Keratinocyte (primary cell): ENCODE data around the gene KIF3A. TPM values are rescaled to one million over a fixed set of nuclear protein-coding genes. Genes with fewer than 3 reads are reported as not detected.

Source experiments
- DNase-seq: peaks from one replicate; pipeline ENCODE4 v3.0.0-alpha.2; 2011; ENCODE audit warnings: low read depth, missing footprints, low spot score
- FAIRE-seq: peaks from 2 replicates; lab custom pipeline; 2011; peaks lifted over from hg19 to GRCh38; lab: Jason Lieb, UNC
- H2AFZ ChIP-seq: 2 replicates; pipeline ENCODE4 v1.6.0; 2012; ENCODE audit warnings: low read length, control low read depth, inconsistent platforms; ENCODE audit not compliant: control insufficient read depth
- H3K27ac ChIP-seq: 2 replicates; pipeline ENCODE4 v1.5.1; 2011; ENCODE audit warnings: low read length; ENCODE audit not compliant: control insufficient read depth, insufficient read depth
- H3K27me3 ChIP-seq: 3 replicates; pipeline ENCODE4 v1.6.0; 2011; ENCODE audit warnings: low read length; ENCODE audit not compliant: control insufficient read depth, insufficient read depth; ENCODE audit errors: extremely low read depth
- H3K36me3 ChIP-seq, 2 experiments: 2 replicates in 1 of 2; 3 replicates in 1 of 2; pipeline ENCODE4 v1.5.1; 2011; ENCODE audit warnings: low read length in 2 of 2, mild to moderate bottlenecking in 1 of 2; ENCODE audit not compliant: control insufficient read depth in 2 of 2, insufficient read depth in 2 of 2; ENCODE audit errors: extremely low read depth in 1 of 2
- H3K4me1 ChIP-seq: 3 replicates; pipeline ENCODE4 v1.5.1; 2011; ENCODE audit warnings: low read length; ENCODE audit not compliant: control insufficient read depth, insufficient read depth; ENCODE audit errors: extremely low read depth
- H3K4me2 ChIP-seq: 3 replicates; pipeline ENCODE4 v1.6.0; 2011; ENCODE audit warnings: low read depth, low read length; ENCODE audit not compliant: control insufficient read depth, insufficient read depth; ENCODE audit errors: extremely low read depth
- H3K4me3 ChIP-seq, 3 experiments: fragments of 200-600 bp in 1 of 3; sonication (generic) in 1 of 3; 2 replicates in 2 of 3; 3 replicates in 1 of 3; pipeline ENCODE4 v1.5.1; 2011 to 2016; ENCODE audit warnings: low read length in 3 of 3, mild to moderate bottlenecking in 3 of 3, control low read depth in 2 of 3, inconsistent platforms in 1 of 3, low read depth in 1 of 3, mixed read lengths in 1 of 3, mixed run types in 1 of 3, moderate library complexity in 1 of 3; ENCODE audit not compliant: control insufficient read depth in 2 of 3, insufficient read depth in 2 of 3; ENCODE audit errors: extremely low read depth in 1 of 3
- H3K79me2 ChIP-seq: 2 replicates; pipeline ENCODE4 v1.6.0; 2012; ENCODE audit warnings: low read length; ENCODE audit not compliant: control insufficient read depth, insufficient read depth
- H3K9ac ChIP-seq: 3 replicates; pipeline ENCODE4 v1.6.0; 2011; ENCODE audit warnings: low read length; ENCODE audit not compliant: control insufficient read depth, insufficient read depth; ENCODE audit errors: extremely low read depth
- H3K9me1 ChIP-seq: 3 replicates; pipeline ENCODE4 v1.6.0; 2011; ENCODE audit warnings: low read length; ENCODE audit not compliant: control insufficient read depth, insufficient read depth; ENCODE audit errors: extremely low read depth
- H3K9me3 ChIP-seq: 2 replicates; pipeline ENCODE4 v1.5.1; 2012; ENCODE audit warnings: low read depth, low read length; ENCODE audit not compliant: control insufficient read depth
- H4K20me1 ChIP-seq: 3 replicates; pipeline ENCODE4 v1.6.0; 2011; ENCODE audit warnings: low read length; ENCODE audit not compliant: control insufficient read depth, insufficient read depth; ENCODE audit errors: extremely low read depth
- EZH2 ChIP-seq: IDR thresholded peaks from one replicate; pipeline ENCODE4 v1.6.1; 2012; ENCODE audit warnings: inconsistent platforms, mild to moderate bottlenecking, low read length, moderate library complexity
- dilution Hi-C: fragments of 300-500 bp; cut with MboI; formaldehyde crosslinking; loops from one replicate; pipeline ENCODE4 v1.7.0; 2020; ENCODE audit warnings: low sequenced_read_pairs; ENCODE audit not compliant: extremely low pct_ligation_motif_present
- polyA plus RNA-seq, 5 experiments: library from polyadenylated mRNA; depleted of rRNA in 3 of 5; stranded (reverse) in 3 of 5; stranded (forward) in 1 of 5; unstranded in 1 of 5; fragments of >200 nt; gene quantifications; 1 replicate in 1 of 5; 2 replicates in 3 of 5; 3 replicates in 1 of 5; pipeline versions ENCODE4 v1.2.1 to v1.2.3, GENCODE V29; 2011 to 2012; ENCODE audit warnings: missing spikeins in 2 of 5, low read depth in 1 of 5, low replicate concordance in 1 of 5
- TF ChIP-seq, protein P1 (sequence below), 3 experiments: IDR thresholded peaks in 1 of 3; conservative IDR thresholded peaks in 1 of 3; optimal IDR thresholded peaks in 1 of 3; 2 replicates in 2 of 3; 3 replicates in 1 of 3; pipeline versions ENCODE3 to v1.5.1; 2011; ENCODE audit warnings: low read length in 3 of 3, mild to moderate bottlenecking in 3 of 3, moderate library complexity in 2 of 3, control low read depth in 1 of 3, inconsistent platforms in 1 of 3; ENCODE audit not compliant: insufficient read depth in 2 of 3; ENCODE audit errors: extremely low read depth in 1 of 3

KIF3A gene
- polyA plus RNA-seq, 1 donor (not counting 4 experiments of a cell fraction or from before 2014, with no cell fraction given) = 15.4 TPM

GRCh38 chr5:132766020-132766805 lies 28.9 kb upstream of the KIF3A start:
- Histone ChIP-seq H3K9me1 (no peaks in the 10 kb centered on the region), H3K9ac (no peak overlapping the region), H3K27me3 (no peaks in the 10 kb centered on the region), H3K4me2 (no peak overlapping the region), H4K20me1 (no peaks in the 10 kb centered on the region), H3K79me2 (peaks cover 24% of the 10 kb centered on the region), H3K27ac (no peak overlapping the region), H3K4me1 (no peaks in the 10 kb centered on the region), H3K36me3 (peaks cover 19 to 20% of the 10 kb centered on the region in 2 experiments), H3K9me3 (no peaks in the 10 kb centered on the region), H2AFZ (no peak overlapping the region), H3K4me3 (no peak overlapping the region)
- no peak for FAIRE-seq
- TF ChIP-seq, protein P1, sequence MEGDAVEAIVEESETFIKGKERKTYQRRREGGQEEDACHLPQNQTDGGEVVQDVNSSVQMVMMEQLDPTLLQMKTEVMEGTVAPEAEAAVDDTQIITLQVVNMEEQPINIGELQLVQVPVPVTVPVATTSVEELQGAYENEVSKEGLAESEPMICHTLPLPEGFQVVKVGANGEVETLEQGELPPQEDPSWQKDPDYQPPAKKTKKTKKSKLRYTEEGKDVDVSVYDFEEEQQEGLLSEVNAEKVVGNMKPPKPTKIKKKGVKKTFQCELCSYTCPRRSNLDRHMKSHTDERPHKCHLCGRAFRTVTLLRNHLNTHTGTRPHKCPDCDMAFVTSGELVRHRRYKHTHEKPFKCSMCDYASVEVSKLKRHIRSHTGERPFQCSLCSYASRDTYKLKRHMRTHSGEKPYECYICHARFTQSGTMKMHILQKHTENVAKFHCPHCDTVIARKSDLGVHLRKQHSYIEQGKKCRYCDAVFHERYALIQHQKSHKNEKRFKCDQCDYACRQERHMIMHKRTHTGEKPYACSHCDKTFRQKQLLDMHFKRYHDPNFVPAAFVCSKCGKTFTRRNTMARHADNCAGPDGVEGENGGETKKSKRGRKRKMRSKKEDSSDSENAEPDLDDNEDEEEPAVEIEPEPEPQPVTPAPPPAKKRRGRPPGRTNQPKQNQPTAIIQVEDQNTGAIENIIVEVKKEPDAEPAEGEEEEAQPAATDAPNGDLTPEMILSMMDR (optimal IDR thresholded peaks at IDR 0.05 in 1 of 3, IDR thresholded peaks at IDR 0.05 in 1 of 3, conservative IDR thresholded peaks at IDR 0.05 in 1 of 3; ENCODE audit: extremely low read depth in 1 of 3, insufficient read depth in 2 of 3, low read length in 3 of 3) = no peak
- TF ChIP-seq EZH2 = no peak
- dilution Hi-C loops = no loop called here
- DNase-seq = no peak

- no peak overlapping the region for H3K4me2 ChIP-seq
- H3K79me2 ChIP-seq = peaks cover 22% of the 10 kb centered on the region
- DNase-seq (no peak), FAIRE-seq (no peak)
- H3K9me3 ChIP-seq = no peaks in the 10 kb centered on the region
- no peaks in the 10 kb centered on the region for H3K27me3 ChIP-seq
- no peaks in the 10 kb centered on the region for H3K4me1 ChIP-seq
- no peak overlapping the region for H3K4me3 ChIP-seq
- no peak for TF ChIP-seq EZH2
- TF ChIP-seq, protein P1 (optimal IDR thresholded peaks at IDR 0.05 in 1 of 3, IDR thresholded peaks at IDR 0.05 in 1 of 3, conservative IDR thresholded peaks at IDR 0.05 in 1 of 3; ENCODE audit: extremely low read depth in 1 of 3, insufficient read depth in 2 of 3, low read length in 3 of 3) = no peak
- no peak overlapping the region for H3K9ac ChIP-seq
- peaks cover 23 to 24% of the 10 kb centered on the region in 2 experiments for H3K36me3 ChIP-seq
- no peaks in the 10 kb centered on the region for H3K9me1 ChIP-seq
- H4K20me1 ChIP-seq = no peaks in the 10 kb centered on the region
- dilution Hi-C loops = no loop called here
- no peak overlapping the region for H3K27ac ChIP-seq
- H2AFZ ChIP-seq = no peak overlapping the region
These were observed 28.1 kb upstream of the KIF3A start for GRCh38 chr5:132765311-132766019.
